GM21390 (cell line): ENCODE results near the gene IGFBP5.

ENCODE experiments used
- ATAC-seq: cut with Tn5 transposase; IDR thresholded peaks from one replicate; pipeline ENCODE4 v1.9.1; 2021; ENCODE audit not compliant: unreplicated experiment

IGFBP5 gene

GRCh38 chr2:216689397-216689796, 6.0 kb downstream of the IGFBP5 start:
- no peak for ATAC-seq

GRCh38 chr2:216688731-216689340, 6.5 kb downstream of the IGFBP5 start:
- no peak for ATAC-seq

GRCh38 chr2:216687646-216688045, 7.7 kb downstream of the IGFBP5 start:
- no peak for ATAC-seq

- no peak for ATAC-seq
These were observed 8.2 kb downstream of the IGFBP5 start for GRCh38 chr2:216687111-216687510.

GRCh38 chr2:216685327-216685875, 9.9 kb downstream of the IGFBP5 start:
- ATAC-seq = no peak

GRCh38 chr2:216683846-216684245, 11.5 kb downstream of the IGFBP5 start:
- no peak for ATAC-seq

- no peak for ATAC-seq
These were observed 13.7 kb downstream of the IGFBP5 start for GRCh38 chr2:216681683-216682082.

- no peak for ATAC-seq
These were observed 14.3 kb downstream of the IGFBP5 start for GRCh38 chr2:216680951-216681629.

GRCh38 chr2:216679658-216680024, 15.7 kb downstream of the IGFBP5 start:
- no peak for ATAC-seq

GRCh38 chr2:216678813-216679657, 16.3 kb downstream of the IGFBP5 start:
- ATAC-seq = no peak

- no peak for ATAC-seq
These were observed 17.3 kb downstream of the IGFBP5 start for GRCh38 chr2:216678098-216678465.

GRCh38 chr2:216677439-216678097, 17.8 kb downstream of the IGFBP5 start:
- ATAC-seq = no peak

- ATAC-seq = no peak
These were observed 18.7 kb downstream of the IGFBP5 start for GRCh38 chr2:216676630-216677029.

GRCh38 chr2:216674376-216674775, 21.0 kb downstream of the IGFBP5 start:
- no peak for ATAC-seq

GRCh38 chr2:216673609-216674008, 21.7 kb downstream of the IGFBP5 start:
- ATAC-seq = no peak

GRCh38 chr2:216673021-216673420, 22.3 kb downstream of the IGFBP5 start:
- no peak for ATAC-seq

GRCh38 chr2:216672466-216672865, 22.9 kb downstream of the IGFBP5 start:
- no peak for ATAC-seq

GRCh38 chr2:216671791-216672343, 23.5 kb downstream of the IGFBP5 start:
- ATAC-seq = no peak

- no peak for ATAC-seq
These were observed 24.3 kb downstream of the IGFBP5 start for GRCh38 chr2:216671081-216671411.

GRCh38 chr2:216670266-216671080, 24.9 kb downstream of the IGFBP5 start:
- no peak for ATAC-seq
